A673 (cell line): Measurements from ENCODE around the gene ZC3H8. TPM values are rescaled to one million over a fixed set of nuclear protein-coding genes. Genes with fewer than 3 reads are reported as not detected.

ENCODE experiments used
- BruUV-seq: library from RNA; stranded (reverse); fragments of 400-500 nt; replicated peaks from 2 replicates; lab custom pipeline; 2021; lab: Mats Ljungman, UMichigan
- CTCF ChIA-PET: fragments of 300-600 bp; sonication (Branson Sonifier 250); formaldehyde crosslinking; loops from one replicate; lab custom pipeline; 2022; ENCODE audit warnings: antibody characterized with exemption; lab: Charles Lee
- POLR2A ChIA-PET: fragments of 300-600 bp; sonication (Branson Sonifier 250); formaldehyde crosslinking; loops from one replicate; lab custom pipeline; 2022; ENCODE audit warnings: antibody characterized with exemption; ENCODE audit not compliant: low non-redundant PET; lab: Charles Lee
- DNase-seq: peaks from one replicate; pipeline ENCODE4 v3.0.0-alpha.2; 2015; ENCODE audit warnings: low spot score
- H3K27ac ChIP-seq: fragments of 200-600 bp; sonication (generic); 2 replicates; pipeline ENCODE4 v1.5.1; 2016; ENCODE audit warnings: mixed run types, low read depth, mild to moderate bottlenecking, mixed read lengths, antibody characterized with exemption, low read length; ENCODE audit not compliant: poor library complexity, severe bottlenecking
- H3K27me3 ChIP-seq: fragments of 200-600 bp; sonication (generic); replicated peaks from 2 replicates; pipeline ENCODE4 v1.6.1; 2017; ENCODE audit warnings: mixed run types, low read depth, mild to moderate bottlenecking, mixed read lengths, antibody characterized with exemption, low read length; ENCODE audit not compliant: insufficient read depth, poor library complexity
- H3K36me3 ChIP-seq: fragments of 200-600 bp; sonication (generic); 2 replicates; pipeline ENCODE4 v1.6.1; 2016; ENCODE audit warnings: mixed run types, mild to moderate bottlenecking, mixed read lengths, antibody characterized with exemption, low read length; ENCODE audit not compliant: insufficient read depth, poor library complexity, severe bottlenecking
- H3K4me1 ChIP-seq: fragments of 200-600 bp; sonication (generic); 2 replicates; pipeline ENCODE4 v1.6.1; 2017; ENCODE audit warnings: mixed run types, mild to moderate bottlenecking, mixed read lengths, antibody characterized with exemption, low read length; ENCODE audit not compliant: insufficient read depth, poor library complexity, severe bottlenecking
- H3K4me3 ChIP-seq: fragments of 200-600 bp; sonication (generic); 2 replicates; pipeline ENCODE4 v1.5.1; 2016; ENCODE audit warnings: low read depth, mixed run types, mild to moderate bottlenecking, mixed read lengths, low read length; ENCODE audit not compliant: poor library complexity, severe bottlenecking
- H3K9me3 ChIP-seq: fragments of 200-600 bp; sonication (generic); 2 replicates; pipeline ENCODE4 v1.6.1; 2016; ENCODE audit warnings: mixed run types, low read depth, mild to moderate bottlenecking, mixed read lengths, antibody characterized with exemption, low read length; ENCODE audit not compliant: poor library complexity, severe bottlenecking
- CTCF ChIP-seq: fragments of 300-800, 200-600 bp; sonication (generic); conservative IDR thresholded peaks from 2 replicates; pipeline ENCODE4 v1.5.1; 2017; ENCODE audit warnings: low read depth, mild to moderate bottlenecking, antibody characterized with exemption, low read length, moderate library complexity, mixed read lengths
- EZH2 ChIP-seq: fragments of 200-600 bp; sonication (generic); IDR thresholded peaks from 2 replicates; pipeline ENCODE4 v1.6.1; 2017; ENCODE audit warnings: borderline replicate concordance, low read depth, mild to moderate bottlenecking, mixed read lengths, antibody characterized with exemption, low read length; ENCODE audit not compliant: poor library complexity, severe bottlenecking
- intact Hi-C: fragments of 100-400 bp; cut with micrococcal nuclease; formaldehyde crosslinking; loops from one replicate; pipeline ENCODE4 v1.10.0; 2022; ENCODE audit not compliant: unreplicated experiment
- total RNA-seq: library from RNA; stranded (reverse); gene quantifications from 2 replicates; pipeline ENCODE4 v1.2.3, GENCODE V29; 2021

ZC3H8 gene
- total RNA-seq, 1 experiment from 2014 or later, result 23.2 TPM

DNA sequence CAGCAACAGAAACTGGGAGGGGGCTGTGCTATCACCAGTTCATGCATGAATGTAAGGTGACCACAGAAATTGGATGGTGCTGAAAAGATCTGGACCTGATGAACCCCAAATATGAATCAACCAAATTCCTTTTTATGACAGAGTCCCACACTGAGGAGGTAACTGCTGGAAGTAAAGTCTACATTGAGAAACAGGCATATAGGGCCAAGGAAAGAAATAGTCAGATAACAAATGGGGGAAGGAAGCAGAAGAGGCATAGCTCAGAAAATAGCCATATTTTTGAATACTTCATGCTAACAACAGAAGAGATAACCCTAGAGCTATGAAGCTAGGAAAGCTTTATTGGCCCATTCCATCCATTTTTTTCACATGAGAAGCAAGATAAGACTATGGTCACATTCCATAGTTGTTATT is 46.3 kb upstream of the ZC3H8 start:
- TF ChIP-seq EZH2 (no peak), CTCF (no peak)
- CTCF ChIA-PET, result no interaction called here
- no peak overlapping the region for H3K27ac ChIP-seq

GRCh38 chr2:112296407-112296806 is 41.6 kb upstream of the ZC3H8 start:
- ChIA-PET POLR2A (no interaction called here), CTCF (no interaction called here)
- Histone ChIP-seq H3K27ac (no peak overlapping the region), H3K27me3 (no peaks in the 10 kb centered on the region), H3K9me3 (no peaks in the 10 kb centered on the region), H3K4me1 (no peaks in the 10 kb centered on the region), H3K4me3 (no peak overlapping the region), H3K36me3 (no peaks in the 10 kb centered on the region)
- intact Hi-C loops, result no loop called here
- TF ChIP-seq CTCF (no peak), EZH2 (no peak)
- DNase-seq, result no peak
- BruUV-seq, result no TSS peak

More for the DNA sequence above, 46.3 kb upstream of the ZC3H8 start:
- H3K36me3 ChIP-seq, result peaks cover 10% of the 10 kb centered on the region
- H3K27me3 ChIP-seq, result no peaks in the 10 kb centered on the region
- H3K9me3 ChIP-seq, result no peaks in the 10 kb centered on the region
- POLR2A ChIA-PET, result no interaction called here
- intact Hi-C loops, result no loop called here
- DNase-seq, result no peak
- no TSS peak for BruUV-seq
- H3K4me3 ChIP-seq, result no peak overlapping the region
- H3K4me1 ChIP-seq, result no peaks in the 10 kb centered on the region

DNA sequence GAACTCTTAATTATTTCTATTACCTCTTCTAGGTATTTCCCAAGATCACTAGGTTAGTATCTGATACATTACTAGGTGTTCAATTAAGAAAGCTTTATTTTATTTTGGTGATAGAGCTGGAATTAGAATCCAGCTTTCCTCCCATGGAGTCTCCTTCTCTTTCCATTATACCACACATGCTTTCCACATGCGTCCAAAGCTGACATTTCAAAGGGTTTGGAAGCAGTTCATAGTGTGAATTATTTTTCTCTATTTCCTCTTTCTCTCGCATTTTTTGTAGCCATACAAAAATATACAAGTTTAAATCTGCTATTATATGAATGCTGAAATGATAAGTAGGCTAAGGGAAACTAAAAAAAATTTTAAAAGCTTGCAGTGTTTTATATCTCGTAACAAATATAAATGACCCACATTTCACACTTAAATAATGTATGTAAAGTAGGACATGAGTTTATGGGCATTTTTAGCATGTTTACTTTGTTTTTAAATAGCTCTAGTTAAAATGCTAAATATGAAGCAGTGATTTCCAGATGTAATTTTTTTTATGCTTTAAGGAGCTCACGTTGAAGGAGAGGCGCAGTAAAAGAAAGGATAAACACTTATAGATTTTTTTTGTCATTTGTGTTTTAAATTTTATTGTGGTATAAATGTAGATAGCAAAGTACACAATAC is 40.7 kb upstream of the ZC3H8 start:
- no peaks in the 10 kb centered on the region for H3K27me3 ChIP-seq
- BruUV-seq, result no TSS peak

More for the DNA sequence above, 40.7 kb upstream of the ZC3H8 start:
- TF ChIP-seq EZH2, result no peak
- no peak for TF ChIP-seq CTCF
- CTCF ChIA-PET, result no interaction called here
- Histone ChIP-seq H3K4me1 (no peaks in the 10 kb centered on the region), H3K36me3 (no peaks in the 10 kb centered on the region), H3K27ac (no peak overlapping the region), H3K9me3 (no peaks in the 10 kb centered on the region), H3K4me3 (no peak overlapping the region)
- intact Hi-C loops, result no loop called here
- DNase-seq, result no peak
- POLR2A ChIA-PET, result no interaction called here
